ENCODE data around the gene MAGI2.
A peak's percentile ranks its signal among the peaks of the same experiment; 100 is the strongest.
"Not testable (repeated sequence)": the region's sequence is repeated elsewhere in the genome, so short reads cannot be mapped to it uniquely, and the experiment has no call there.

The MAGI2 gene

DNA sequence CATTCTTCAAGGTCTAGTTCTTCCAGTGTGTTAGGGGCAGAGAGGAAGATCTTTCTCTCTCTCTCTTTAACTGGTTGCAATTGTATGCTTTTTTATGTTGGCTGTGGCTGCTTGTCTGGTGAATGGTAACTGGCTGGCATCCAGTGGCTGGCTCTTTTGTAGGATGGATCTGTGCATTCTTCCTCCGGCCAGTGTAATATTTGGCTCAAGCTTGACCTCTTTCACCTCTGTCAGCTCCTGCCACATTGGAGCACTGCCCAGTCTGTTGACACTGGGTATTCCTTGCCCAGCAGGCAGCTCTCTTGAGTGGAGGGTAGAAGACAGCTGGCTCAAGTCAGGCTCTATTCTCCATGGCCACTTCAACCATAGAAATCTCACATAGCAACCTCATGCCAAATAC lies 1126.6 kb downstream of the MAGI2 start:
- peak; percentile 13 to 66 for DNase-seq

DNA sequence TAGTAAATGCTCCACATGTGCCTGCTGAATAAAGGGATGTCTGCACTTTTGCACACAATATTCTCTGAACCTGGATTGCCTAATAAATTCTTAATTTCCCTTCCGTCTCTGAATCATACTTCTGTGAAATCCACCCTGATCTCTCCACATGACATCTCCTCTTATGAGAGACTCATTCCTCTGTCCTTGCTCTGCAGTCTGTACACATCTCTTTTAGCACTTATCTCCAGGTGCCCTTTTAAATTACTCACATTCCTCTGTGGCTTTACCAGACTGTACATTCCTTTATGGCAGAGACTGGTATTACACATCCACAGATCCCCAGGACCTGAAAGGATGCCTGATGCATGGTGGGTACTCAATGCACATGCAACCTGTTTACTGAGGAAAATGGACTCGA lies 1127.3 kb downstream of the MAGI2 start:
- DNase-seq, result no peak

DNA sequence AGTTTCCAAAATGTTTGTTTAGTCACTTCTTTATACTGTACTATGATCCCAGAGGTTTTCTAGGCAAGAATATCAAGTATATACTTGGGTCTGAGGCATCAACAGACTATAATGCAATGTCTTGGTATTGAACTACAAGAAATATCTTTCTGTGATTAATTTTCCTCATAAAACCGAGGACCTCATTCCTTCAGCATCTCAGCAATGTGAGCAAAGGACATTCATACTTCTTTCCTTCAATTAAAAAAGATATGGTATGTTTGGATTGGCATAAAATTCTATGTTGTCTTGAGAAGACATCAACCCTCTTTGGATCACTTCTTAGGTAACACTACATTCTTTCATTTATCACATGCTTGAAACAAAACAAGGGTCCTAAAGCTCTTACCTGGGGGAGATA lies 1130.3 kb downstream of the MAGI2 start:
- DNase-seq, result no peak

DNA sequence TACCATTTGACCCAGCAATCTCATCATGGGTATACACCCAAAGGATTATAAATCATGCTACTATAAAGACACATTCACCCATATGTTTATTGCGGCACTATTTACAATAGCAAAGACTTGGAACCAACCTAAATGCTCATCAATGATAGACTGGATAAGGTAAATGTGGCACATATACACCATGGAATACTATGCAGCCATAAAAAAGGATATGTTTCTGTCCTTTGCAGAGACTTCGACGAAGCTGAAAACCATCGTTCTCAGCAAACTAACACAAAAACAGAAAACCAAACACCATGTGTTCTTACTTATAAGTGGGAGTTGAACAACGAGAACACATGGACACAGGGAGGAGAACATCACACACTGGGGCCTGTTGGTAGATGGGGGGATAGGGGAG lies 1131.2 kb downstream of the MAGI2 start:
- not testable (repeated sequence) for DNase-seq

DNA sequence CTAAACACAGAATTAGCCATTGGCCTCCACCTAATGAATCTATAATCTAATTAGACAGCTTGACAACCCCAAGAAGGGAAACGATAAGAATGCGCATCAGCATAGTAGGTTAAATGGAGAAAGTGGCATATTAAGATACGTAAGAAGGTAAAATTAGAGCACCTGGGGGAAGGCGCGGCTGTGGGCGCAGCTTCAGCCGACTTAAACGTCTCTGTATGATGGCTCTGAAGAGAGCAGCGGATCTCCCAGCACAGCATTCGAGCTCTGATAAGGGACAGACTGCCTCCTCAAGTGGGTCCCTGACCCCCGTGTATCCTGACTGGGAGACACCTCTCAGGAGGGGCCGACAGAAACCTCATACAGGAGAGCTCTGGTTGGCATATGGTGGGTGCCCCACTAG lies 1136.1 kb downstream of the MAGI2 start:
- no peak for DNase-seq

DNA sequence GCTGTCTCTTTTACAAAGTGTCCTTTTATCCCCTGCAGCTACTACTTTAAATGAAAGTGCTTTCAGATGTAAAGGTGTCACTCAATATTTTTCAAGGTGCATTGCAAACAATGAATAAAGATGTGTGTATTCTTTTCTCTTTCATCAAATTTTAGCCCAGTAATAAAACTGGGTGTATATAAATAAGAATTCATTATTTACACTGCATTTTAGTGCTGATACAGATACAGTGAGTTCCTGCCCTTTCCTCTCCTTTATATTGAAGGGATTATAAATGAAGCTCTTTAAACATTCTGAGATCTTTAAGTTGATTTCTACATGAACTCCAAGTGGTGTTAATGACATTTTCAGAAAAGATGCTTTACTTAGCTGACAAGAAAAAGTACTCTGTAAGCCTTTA lies 1137.4 kb downstream of the MAGI2 start:
- DNase-seq, result no peak

DNA sequence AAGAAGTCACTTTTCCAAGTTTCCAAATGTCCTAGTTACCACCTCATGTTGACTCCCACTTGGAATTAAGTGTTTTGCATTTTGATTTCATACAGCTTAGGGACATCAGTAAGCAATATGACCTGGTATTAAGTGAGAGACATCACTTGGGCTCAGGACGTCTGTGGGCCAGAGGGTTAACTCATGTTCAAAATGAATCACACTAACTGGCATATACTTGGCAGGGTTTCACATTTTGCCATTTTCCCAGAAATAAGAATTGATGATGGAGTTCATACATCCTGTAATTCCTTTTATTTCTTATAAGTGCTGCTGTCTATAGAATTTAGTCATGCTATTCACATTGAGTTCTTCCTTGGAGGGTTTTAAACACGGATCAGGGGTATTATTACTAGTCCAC lies 1138.3 kb downstream of the MAGI2 start:
- no peak for DNase-seq

DNA sequence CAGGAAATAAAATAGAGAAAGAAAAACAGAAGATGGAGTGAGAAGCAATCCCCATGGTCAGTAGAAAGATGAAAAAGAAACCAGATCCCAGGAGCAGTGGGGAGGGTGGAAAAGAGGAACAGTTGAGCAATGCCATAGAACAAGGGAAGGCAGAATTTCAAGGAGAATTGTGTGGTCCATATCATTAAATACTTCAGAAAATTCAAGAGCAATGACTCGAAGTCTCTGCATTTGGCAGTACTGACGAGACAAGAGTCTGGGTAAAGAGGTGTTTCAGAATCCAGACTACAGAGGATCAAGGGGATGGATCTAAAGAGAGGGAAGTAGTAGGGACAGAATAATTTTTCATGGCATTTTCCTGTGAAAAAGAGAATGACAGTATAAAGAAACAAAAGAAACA lies 1142.3 kb downstream of the MAGI2 start:
- no peak for DNase-seq

DNA sequence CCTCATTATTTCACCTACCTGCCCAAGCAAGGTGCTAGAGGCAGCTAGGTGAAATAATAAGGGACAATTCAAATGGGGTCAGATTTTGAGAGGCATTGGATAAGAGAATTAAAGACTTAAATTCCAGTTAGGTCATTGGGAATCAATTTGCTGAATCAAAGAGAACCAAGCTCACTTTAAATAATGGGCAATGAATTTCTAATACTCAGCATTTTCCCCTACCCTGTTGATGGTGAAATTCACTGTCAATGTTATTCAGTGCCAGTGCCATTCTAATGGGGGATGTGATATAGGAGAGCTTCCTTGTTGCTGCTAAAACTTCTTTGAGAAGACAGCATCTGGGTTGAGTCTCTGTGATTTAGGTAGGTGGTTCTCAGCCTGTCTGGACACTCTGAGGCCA lies 1145.6 kb downstream of the MAGI2 start:
- DNase-seq, result no peak

DNA sequence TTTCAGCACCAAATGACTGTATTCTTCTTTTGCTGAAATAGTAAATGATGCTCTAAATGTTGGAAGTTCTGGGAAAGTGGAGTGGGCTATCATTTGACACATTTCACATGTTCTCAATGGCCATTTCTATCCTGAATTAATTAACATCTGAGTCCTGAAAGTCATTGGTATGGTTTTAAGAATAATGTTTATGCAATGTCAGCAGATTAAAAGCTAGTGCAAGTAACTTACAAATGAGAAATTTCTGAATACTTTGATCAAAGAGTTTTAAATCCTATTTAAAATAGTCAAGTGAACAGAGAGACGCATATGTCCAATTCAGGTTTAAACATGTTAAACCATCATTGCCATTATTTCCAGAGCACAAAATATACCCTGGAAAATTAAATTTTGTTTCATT lies 1146.8 kb downstream of the MAGI2 start:
- no peak for DNase-seq

DNA sequence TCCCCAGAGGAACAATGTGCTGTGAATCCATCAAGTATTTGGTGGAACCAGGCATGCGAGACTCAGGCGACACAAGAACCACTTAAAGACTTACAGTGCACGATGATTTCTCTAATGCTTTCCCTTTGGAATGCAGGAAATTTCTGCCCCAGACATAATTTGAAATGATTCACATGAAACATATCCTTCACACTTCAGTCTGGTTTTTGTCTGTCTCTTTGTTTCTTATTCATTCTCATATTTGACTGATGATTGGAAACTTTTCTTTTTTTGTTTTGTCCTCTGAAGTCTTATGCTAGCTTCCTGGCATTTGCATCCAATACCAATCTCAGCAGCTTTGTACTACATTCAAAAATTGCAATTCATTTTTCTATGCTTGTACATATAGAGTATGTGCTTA lies 1152.1 kb downstream of the MAGI2 start:
- no peak for DNase-seq

DNA sequence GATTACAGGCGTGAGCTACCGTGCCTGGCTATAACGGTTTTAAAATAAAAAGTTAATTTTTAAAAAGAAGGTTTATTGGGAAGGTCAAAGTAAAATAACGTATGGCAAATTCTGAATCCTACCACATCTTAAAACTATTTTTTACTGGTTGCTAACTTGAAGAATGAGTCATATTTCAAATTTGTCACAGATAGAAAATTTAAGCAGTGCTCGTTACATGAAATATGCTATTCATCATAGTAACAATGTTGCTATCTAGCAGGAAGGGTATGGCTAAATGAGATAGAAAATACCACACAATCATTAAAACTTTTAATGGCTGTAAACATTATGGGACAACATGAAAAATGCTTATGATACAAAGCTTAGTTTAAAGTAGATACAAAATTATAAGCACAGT lies 1154.4 kb downstream of the MAGI2 start:
- DNase-seq, result no peak

DNA sequence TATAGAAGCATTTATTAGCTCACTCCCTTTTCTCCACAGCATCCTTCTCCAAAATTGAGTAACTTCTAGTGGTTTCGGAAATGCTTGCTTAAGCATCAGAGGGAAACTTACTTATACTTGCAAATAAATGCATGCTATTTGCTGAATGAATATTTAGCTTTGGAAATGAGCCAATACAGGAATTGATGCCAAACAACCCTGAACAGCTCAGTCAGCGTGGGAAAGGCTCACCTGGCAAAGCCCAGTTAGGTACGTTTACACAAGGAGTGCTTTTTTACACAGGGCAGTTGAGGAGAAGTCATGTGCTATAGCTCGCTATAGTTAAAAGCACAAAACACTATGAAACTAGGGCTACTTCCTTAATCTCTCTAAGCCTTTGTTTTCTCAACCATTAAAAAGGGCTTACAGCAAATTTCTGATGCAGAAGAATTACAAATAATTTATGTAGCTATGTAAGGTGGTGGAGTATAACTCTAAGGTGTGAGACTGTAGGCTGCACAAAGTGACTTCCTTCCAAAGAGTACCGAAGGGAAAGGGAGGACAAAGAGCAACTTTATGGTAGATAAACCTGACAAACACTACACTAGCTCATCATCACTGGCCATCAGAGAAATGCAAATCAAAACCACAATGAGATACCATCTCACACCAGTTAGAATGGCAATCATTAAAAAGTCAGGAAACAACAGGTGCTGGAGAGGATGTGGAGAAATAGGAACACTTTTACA lies 1156.7 kb downstream of the MAGI2 start:
- no peak for DNase-seq

DNA sequence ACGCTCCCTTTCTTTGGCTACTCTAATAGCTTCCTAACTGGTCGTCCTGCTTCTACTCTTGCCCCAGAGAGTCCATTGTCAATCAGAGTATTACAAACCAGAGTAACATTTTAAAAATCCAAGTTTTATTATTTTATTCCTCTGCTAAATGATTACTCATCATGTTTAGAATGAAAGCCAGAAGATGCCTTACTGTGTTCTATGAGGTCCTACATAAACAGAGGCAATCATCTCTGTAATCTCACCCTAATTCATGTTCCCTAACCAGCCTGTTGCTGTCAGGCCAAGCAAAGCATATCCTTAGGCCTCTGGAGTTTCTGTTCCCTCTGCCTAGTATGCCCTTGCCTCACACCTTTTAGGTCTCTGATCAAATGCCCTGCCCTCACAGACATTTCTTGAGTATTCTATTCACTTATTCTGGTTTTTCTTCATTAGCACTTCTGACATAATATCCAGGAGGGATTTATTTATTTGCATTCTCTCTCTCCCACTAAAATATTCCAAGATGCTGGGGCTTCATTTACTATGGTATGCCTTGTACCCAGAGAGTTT lies 1157.3 kb downstream of the MAGI2 start:
- no peak for DNase-seq

DNA sequence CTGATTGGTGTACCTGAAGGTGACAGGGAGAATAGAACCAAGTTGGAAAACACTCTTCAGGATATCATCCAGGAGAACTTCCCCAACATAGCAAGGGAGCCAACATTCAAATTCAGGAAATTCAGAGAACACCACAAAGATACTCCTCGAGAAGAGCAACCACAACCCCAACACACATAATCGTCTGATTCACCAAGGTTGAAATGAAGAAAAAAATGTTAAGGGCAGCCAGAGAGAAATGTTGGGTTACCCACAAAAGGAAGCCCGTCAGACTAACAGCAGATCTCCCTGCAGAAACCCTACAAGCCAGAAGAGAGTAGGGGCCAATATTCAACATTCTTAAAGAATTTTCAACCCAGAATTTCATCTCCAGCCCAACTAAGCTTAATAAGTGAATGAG lies 1164.0 kb downstream of the MAGI2 start:
- DNase-seq, result not testable (repeated sequence)

DNA sequence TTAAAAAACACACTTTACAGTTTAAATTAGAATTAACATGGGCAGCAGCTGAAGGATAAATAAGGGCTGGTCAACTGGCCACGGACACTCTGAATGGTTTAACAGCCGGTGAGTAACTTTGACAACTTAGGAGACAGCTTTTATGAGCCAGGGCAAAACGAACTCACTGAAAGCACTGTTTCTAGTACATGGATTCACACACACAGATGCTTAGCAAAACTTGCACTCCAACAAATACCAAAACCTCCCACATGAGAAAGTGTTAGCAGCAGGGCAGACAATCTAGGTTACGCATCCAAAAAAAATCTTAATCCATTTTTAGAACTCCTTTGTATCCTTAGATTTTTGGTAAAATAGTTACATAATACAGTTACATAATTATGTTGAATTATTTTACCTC lies 1168.5 kb downstream of the MAGI2 start:
- no peak for DNase-seq

DNA sequence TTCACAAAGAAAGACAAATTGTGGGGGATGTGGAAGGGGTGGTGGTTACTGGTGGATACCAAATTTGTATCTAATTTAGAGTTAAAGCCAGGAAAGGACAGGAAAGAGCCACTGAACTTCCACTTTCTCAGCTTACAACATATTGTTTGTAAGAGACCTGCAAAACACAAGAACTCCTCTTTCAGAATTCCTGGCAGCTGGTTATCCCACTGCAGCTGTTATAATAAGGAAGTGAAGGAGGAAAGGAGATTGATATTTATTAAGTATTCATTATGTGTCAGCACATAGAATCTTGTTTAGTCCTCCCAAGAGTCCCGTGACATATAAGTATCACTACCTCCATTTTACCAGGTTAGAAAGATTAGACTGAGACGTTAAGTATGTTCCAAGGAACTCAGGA lies 1173.2 kb downstream of the MAGI2 start:
- DNase-seq, result no peak

DNA sequence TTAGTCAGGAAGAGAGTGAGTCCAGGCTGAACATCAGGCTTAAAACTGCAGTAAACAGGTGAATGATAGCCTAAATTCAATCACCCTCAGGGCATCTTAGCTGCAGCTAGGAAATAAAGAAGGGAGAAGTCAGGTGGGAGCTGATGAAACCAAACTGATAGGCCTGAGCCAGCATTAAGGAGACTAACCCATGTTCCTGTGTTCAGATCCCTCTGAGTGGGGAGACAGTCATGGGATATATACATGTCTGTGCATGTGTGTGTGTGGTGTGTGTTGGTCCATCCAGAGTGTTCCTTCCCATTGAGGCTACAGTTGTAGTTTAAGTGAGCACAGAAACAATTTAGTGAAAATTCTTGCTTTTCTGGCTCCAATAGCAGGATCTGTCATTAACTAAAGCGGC lies 1174.0 kb downstream of the MAGI2 start:
- no peak for DNase-seq

DNA sequence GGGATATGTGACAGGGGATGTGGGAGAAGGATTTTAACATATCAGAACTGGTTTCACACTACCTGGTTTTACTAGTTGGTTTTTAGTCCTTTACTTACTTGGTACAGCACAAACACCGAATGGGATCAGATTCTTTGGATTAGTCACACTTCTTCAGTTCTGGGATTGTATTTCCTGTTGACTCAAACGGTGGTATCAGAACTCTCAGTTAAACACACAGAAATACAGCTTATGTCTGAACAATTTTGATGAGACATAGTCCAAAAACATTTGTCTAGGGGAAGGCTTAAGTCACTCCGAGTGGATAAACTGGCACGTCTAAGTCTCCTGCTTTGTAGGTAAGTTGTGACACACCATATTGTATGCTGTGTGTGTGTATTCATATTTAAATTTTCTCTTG lies 1174.4 kb downstream of the MAGI2 start:
- no peak for DNase-seq

DNA sequence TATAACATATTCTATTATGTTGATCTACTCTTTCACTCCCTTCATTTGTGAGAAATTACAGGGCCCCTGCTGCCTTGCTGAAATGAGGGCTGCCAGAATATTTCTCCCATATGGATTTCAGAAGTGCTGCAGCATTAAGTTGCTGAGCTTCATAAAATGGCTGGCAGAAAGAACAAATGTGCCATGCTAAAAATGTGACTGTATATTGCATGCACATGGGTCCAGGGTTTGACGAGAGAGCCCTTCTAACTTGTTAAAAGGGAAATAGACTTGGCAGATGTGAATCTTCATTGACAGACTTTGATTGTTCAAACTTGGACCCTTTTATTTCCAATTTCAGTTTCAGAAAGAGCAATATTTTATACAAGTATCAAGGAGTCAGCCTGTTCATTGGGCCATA lies 1186.3 kb downstream of the MAGI2 start:
- no peak for DNase-seq

DNA sequence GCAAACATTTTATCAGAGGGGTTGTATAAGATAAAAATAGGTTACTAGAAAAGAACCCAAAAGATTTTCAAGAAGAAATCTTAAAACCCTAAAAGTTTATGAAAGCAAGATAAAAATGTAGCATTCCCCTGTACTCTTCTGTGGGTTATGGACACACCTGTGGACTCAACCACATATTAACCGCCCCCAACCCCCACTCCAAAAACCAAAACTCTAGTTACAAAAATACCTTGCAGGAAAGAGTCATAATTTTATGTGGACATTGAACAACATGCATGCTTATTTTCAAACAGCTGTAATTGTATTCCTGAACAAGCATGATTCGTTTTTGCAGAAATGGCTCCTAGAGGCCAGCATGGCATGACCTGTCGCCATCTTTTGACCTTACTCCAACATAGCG lies 1188.0 kb downstream of the MAGI2 start:
- no peak for DNase-seq

DNA sequence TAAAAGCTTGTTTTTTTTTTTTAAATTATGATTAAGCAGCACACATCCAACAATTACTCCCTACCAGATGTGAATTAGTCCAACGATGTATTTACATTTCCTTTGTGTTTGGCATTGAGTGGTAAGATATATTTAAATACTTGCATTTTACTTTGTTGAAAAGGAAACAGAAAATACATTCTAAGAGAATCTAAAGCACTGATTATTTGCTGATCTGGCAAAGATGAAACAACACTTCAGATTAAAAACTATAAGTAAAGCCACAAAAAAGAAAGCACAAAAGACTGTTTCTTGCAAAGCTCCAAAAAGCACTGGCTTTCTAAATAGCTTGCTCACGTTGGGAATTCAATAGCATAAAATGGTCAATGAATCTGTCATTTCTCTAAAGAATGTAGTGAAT lies 1188.4 kb downstream of the MAGI2 start:
- DNase-seq, result no peak

DNA sequence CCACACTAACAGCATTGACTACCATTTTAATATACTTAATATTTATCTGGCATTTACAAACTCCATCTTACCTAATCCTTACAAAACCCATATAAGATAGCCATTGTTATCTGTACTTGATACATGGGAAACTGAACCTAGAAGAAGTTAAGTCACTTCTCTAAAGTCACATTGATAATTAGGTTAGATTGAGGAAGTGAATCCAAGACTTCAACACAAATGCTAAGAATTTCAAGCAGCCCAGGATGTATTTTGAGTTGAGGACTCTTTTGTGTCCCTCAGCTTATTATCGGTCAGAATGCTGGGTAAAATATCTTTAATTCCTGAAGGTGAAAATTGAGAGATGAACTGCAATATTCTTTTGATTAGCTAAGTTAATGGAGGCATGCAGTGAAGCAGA lies 1189.4 kb downstream of the MAGI2 start:
- no peak for DNase-seq

DNA sequence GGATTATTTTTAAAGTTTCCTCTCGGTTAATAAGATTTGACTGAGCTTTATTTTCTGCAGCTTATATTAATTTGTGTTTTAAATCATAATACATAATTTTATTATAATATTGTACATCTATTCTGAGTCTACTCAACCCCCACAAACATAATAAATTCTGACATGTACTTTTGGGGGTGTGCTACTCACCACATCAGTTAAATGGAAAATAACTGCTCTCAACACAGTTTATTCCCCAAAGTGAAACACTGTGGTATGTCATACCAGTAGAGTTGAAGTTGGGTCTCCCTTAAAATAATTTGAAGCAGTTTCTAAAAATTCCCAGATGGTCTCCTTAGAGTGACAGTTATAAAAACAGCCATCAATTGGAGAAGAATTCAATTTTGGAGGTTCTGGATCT lies 1191.7 kb downstream of the MAGI2 start:
- no peak for DNase-seq

DNA sequence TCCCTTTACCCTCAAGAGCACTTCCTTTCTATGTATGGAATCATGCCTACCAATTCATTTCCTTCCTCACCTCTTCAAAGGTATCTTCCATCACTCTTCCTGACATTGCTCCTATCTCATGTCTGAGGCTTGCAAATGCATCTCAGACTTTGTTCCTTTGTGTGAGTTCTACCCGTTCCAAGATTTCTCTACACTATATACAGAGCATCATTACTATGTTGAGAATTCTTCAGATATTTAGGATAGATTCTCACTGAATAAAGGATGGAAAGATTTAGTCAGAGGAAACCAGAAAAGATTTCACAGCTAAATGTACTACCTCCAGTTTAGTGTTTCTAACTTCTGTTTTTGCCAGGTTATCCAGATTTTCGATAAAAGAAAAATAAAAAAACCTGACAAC lies 1192.2 kb downstream of the MAGI2 start:
- no peak for DNase-seq

Data from NCI-H446 (cell line).